ENCODE data around the gene KDM4D. TPM values are rescaled to one million over a fixed set of nuclear protein-coding genes. Genes with fewer than 3 reads are reported as not detected.

KDM4D gene
- total and polyA plus RNA-seq, 2 experiments from 2014 or later = 0.65 to 0.94 TPM

DNA sequence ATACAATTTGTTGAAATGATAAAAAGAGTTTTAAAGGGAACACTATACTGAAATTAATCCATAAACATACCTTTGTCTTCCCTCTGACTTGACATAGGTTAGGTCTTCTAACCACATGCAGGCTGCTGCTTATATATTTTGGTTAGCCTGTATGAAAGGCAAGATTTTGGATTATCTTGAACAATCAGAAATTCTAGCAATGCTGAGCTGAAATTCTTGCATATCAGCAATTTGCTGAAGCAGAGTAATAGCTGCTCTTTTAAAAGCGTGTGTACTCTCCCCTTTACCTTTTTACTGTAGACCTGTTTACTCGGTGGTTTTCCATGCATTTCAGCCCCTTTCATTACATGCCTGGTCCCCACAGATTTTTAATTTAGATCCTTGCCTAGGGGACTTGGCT, 34.2 kb upstream of the KDM4D start (continued):
- TF ChIP-seq, protein P1, sequence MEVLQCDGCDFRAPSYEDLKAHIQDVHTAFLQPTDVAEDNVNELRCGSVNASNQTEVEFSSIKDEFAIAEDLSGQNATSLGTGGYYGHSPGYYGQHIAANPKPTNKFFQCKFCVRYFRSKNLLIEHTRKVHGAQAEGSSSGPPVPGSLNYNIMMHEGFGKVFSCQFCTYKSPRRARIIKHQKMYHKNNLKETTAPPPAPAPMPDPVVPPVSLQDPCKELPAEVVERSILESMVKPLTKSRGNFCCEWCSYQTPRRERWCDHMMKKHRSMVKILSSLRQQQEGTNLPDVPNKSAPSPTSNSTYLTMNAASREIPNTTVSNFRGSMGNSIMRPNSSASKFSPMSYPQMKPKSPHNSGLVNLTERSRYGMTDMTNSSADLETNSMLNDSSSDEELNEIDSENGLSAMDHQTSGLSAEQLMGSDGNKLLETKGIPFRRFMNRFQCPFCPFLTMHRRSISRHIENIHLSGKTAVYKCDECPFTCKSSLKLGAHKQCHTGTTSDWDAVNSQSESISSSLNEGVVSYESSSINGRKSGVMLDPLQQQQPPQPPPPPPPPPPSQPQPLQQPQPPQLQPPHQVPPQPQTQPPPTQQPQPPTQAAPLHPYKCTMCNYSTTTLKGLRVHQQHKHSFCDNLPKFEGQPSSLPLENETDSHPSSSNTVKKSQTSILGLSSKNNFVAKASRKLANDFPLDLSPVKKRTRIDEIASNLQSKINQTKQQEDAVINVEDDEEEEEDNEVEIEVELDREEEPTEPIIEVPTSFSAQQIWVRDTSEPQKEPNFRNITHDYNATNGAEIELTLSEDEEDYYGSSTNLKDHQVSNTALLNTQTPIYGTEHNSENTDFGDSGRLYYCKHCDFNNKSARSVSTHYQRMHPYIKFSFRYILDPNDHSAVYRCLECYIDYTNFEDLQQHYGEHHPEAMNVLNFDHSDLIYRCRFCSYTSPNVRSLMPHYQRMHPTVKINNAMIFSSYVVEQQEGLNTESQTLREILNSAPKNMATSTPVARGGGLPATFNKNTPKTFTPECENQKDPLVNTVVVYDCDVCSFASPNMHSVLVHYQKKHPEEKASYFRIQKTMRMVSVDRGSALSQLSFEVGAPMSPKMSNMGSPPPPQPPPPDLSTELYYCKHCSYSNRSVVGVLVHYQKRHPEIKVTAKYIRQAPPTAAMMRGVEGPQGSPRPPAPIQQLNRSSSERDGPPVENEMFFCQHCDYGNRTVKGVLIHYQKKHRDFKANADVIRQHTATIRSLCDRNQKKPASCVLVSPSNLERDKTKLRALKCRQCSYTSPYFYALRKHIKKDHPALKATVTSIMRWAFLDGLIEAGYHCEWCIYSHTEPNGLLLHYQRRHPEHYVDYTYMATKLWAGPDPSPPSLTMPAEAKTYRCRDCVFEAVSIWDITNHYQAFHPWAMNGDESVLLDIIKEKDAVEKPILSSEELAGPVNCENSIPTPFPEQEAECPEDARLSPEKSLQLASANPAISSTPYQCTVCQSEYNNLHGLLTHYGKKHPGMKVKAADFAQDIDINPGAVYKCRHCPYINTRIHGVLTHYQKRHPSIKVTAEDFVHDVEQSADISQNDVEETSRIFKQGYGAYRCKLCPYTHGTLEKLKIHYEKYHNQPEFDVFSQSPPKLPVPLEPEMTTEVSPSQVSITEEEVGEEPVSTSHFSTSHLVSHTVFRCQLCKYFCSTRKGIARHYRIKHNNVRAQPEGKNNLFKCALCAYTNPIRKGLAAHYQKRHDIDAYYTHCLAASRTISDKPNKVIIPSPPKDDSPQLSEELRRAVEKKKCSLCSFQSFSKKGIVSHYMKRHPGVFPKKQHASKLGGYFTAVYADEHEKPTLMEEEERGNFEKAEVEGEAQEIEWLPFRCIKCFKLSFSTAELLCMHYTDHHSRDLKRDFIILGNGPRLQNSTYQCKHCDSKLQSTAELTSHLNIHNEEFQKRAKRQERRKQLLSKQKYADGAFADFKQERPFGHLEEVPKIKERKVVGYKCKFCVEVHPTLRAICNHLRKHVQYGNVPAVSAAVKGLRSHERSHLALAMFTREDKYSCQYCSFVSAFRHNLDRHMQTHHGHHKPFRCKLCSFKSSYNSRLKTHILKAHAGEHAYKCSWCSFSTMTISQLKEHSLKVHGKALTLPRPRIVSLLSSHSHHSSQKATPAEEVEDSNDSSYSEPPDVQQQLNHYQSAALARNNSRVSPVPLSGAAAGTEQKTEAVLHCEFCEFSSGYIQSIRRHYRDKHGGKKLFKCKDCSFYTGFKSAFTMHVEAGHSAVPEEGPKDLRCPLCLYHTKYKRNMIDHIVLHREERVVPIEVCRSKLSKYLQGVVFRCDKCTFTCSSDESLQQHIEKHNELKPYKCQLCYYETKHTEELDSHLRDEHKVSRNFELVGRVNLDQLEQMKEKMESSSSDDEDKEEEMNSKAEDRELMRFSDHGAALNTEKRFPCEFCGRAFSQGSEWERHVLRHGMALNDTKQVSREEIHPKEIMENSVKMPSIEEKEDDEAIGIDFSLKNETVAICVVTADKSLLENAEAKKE (CRISPR knock-in tag; IDR thresholded peaks at IDR 0.05) = no peak

DNA sequence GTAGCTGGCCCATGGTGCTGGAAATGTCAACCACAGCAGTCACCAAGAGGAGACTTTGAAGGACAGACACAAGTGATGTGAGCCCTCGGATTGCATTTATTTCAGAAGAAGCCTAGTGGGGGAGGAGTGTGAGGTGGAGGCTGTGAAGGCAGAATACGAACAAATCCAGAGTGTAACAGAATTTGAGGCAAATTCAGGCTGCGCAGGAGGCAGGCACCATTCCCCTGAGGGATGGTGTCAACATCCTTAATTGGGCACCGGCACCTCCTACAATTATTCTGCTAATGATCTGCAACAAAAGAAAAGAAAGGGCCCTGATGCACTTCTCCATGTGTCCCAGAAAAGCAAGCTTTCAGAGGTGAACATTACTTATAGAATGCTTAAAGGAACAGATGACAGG, 32.4 kb upstream of the KDM4D start:
- Mint-ChIP-seq H3K4me3 (no peak overlapping the region), H3K27ac (no peak overlapping the region), H3K4me1 (peaks cover 19% of the 10 kb centered on the region), H3K9me3 (no peaks in the 10 kb centered on the region), H3K36me3 (ENCODE audit: low read depth) (no peaks in the 10 kb centered on the region; the same call in 2 of the 3 replicates), H3K27me3 (ENCODE audit: insufficient read depth, low read depth, poor library complexity) (peaks cover 7% of the 10 kb centered on the region)
- Histone ChIP-seq H3K27me3 (ENCODE audit: insufficient read depth) (no peaks in the 10 kb centered on the region), H2AFZ (peak overlapping the region; percentile 87), H3K9me2 (ENCODE audit: insufficient read depth) (no peaks in the 10 kb centered on the region), H3K4me2 (peak overlapping the region; percentile 57; the same call in 1 of the 2 replicates), H3K79me2 (replicated peaks; ENCODE audit: insufficient read depth) (no peaks in the 10 kb centered on the region), H3K4me1 (ENCODE audit: insufficient read depth) (peaks cover 25% of the 10 kb centered on the region), H3K4me3 (no peak overlapping the region), H3K36me3 (ENCODE audit: insufficient read depth) (no peaks in the 10 kb centered on the region), H3F3A (replicated peaks; ENCODE audit: low read depth) (no peaks in the 10 kb centered on the region), H3K27ac (ENCODE audit: low read depth) (no peak overlapping the region), H4K20me1 (replicated peaks; ENCODE audit: insufficient read depth) (no peaks in the 10 kb centered on the region)
- ATAC-seq (no peak), DNase-seq (ENCODE audit: low spot score) (no peak)
- no peak for TF ChIP-seq ZNF114 (CRISPR knock-in tag; IDR thresholded peaks at IDR 0.05)
- TF ChIP-seq EZH2 (IDR thresholded peaks at IDR 0.05; ENCODE audit: low read depth, unreplicated experiment) = no peak
- TF ChIP-seq POLR2AphosphoS5 (IDR thresholded peaks at IDR 0.05; ENCODE audit: low read depth) = no peak
- no peak for TF ChIP-seq STAT1 (IDR thresholded peaks at IDR 0.05; ENCODE audit: unreplicated experiment)

All from GM23338 (cell line).